Thyroid gland (tissue), 4 donors: Measurements from ENCODE around the gene TSNAX. TPM values are rescaled to one million over a fixed set of nuclear protein-coding genes. Genes with fewer than 3 reads are reported as not detected.
"Not testable (repeated sequence)": the region's sequence is repeated elsewhere in the genome, so short reads cannot be mapped to it uniquely, and the experiment has no call there.

Experiments
- DNase-seq, 2 donors: peaks; one replicate each; pipeline ENCODE4 v3.0.0-alpha.2; 2019
- H3K27ac ChIP-seq, 3 donors: fragments of 200-600 bp; sonication (generic); 1 replicate in 2 of 3; 2 replicates in 1 of 3; pipeline ENCODE4 v1.5.1; 2016 to 2019; ENCODE audit warnings: mild to moderate bottlenecking in 1 of 3, moderate library complexity in 1 of 3
- H3K27me3 ChIP-seq: fragments of 200-600 bp; sonication (generic); one replicate; pipeline ENCODE4 v1.5.1; 2019
- H3K36me3 ChIP-seq, 2 donors: fragments of 200-600 bp; sonication (generic); one replicate each; pipeline ENCODE4 v1.5.1; 2016 to 2019
- H3K4me1 ChIP-seq, 2 donors: fragments of 200-600 bp; sonication (generic); one replicate each; pipeline ENCODE4 v1.5.1; 2017 to 2019
- H3K4me3 ChIP-seq, 3 donors: fragments of 200-600 bp; sonication (generic); replicated peaks in 1 of 3; 1 replicate in 2 of 3; 2 replicates in 1 of 3; pipeline ENCODE4 v1.5.1; 2016; ENCODE audit warnings: mild to moderate bottlenecking in 1 of 3
- H3K9me3 ChIP-seq: fragments of 200-600 bp; sonication (generic); one replicate; pipeline ENCODE4 v1.5.1; 2017
- POLR2A ChIP-seq, 2 donors: fragments of 450-650 bp; IDR thresholded peaks; one replicate each; pipeline ENCODE4 v1.6.1; 2017; ENCODE audit warnings: antibody characterized with exemption in 2 of 2, mild to moderate bottlenecking in 2 of 2, moderate library complexity in 1 of 2
- WGBS, 2 donors: methylation state at CpG; one replicate each; pipeline ENCODE4 v1.1.5; 2017; 5-methylcytosine and 5-hydroxymethylcytosine counted together
- intact Hi-C: fragments of 100-400 bp; cut with DNase I; formaldehyde crosslinking; loops from one replicate; pipeline ENCODE4 v1.15.1; 2023
- total RNA-seq, 4 donors: library from RNA; depleted of rRNA; stranded (reverse); fragments of >200 nt; gene quantifications; one replicate each; pipeline ENCODE4 v1.2.3, GENCODE V29; 2016
- TF ChIP-seq, protein P1 (sequence below), 6 experiments: fragments of 200-600 bp in 3 of 6; fragments of 450-650 bp in 3 of 6; sonication (generic) in 3 of 6; IDR thresholded peaks; one replicate each; pipeline ENCODE4 v1.5.1; 2016 to 2019; ENCODE audit warnings: antibody characterized with exemption in 6 of 6, mild to moderate bottlenecking in 2 of 6, inconsistent platforms in 1 of 6, moderate library complexity in 1 of 6

The TSNAX gene
- total RNA-seq, 4 donors from 2014 or later, result 32.0 to 43.7 (median 36.5) TPM

DNA sequence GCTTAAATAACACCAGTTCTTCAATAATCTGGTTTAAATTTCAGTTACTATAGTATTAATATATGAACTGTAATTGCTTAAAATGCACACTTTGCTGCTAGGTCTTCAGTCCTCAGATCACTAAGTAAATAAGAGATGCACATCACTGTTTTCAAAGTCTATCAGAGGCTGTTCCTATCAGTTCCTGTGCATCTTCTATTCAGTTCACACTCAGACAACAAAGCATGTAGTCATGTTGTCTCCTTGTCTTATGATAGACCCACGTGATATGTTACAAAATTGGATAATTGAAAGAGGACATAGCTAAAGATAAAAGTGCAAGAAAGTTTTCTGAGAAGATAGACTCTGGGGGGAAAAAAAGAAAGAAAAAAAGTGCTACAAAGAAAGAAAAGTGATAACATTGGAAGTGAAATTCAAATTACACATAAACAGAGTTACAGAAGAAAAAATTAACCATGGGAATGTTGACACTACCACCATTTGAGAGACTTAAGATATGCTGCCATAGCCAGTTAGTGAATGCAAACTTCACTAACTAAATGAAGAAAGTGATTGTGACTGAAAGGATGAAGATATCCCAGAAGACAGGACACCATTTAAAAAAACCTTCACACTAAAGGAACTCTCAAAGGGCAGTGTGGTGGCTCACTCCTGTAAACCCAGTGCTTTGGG is 33.9 kb upstream of the TSNAX start:
- intact Hi-C loops, result no loop called here
- TF ChIP-seq, protein P1, sequence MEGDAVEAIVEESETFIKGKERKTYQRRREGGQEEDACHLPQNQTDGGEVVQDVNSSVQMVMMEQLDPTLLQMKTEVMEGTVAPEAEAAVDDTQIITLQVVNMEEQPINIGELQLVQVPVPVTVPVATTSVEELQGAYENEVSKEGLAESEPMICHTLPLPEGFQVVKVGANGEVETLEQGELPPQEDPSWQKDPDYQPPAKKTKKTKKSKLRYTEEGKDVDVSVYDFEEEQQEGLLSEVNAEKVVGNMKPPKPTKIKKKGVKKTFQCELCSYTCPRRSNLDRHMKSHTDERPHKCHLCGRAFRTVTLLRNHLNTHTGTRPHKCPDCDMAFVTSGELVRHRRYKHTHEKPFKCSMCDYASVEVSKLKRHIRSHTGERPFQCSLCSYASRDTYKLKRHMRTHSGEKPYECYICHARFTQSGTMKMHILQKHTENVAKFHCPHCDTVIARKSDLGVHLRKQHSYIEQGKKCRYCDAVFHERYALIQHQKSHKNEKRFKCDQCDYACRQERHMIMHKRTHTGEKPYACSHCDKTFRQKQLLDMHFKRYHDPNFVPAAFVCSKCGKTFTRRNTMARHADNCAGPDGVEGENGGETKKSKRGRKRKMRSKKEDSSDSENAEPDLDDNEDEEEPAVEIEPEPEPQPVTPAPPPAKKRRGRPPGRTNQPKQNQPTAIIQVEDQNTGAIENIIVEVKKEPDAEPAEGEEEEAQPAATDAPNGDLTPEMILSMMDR (IDR thresholded peaks at IDR 0.05), result no peak
- no peak for TF ChIP-seq POLR2A (IDR thresholded peaks at IDR 0.05)
- WGBS, 2 donors, result 71 to 75% methylated on average over 1 of the region's 1 CpG
- no peak overlapping the region for H3K27ac ChIP-seq
- H3K36me3 ChIP-seq, result no peaks in the 10 kb centered on the region
- H3K4me3 ChIP-seq, result no peak overlapping the region
- no peaks in the 10 kb centered on the region for H3K27me3 ChIP-seq
- no peaks in the 10 kb centered on the region for H3K9me3 ChIP-seq
- DNase-seq, result no peak
- H3K4me1 ChIP-seq, result no peaks in the 10 kb centered on the region

DNA sequence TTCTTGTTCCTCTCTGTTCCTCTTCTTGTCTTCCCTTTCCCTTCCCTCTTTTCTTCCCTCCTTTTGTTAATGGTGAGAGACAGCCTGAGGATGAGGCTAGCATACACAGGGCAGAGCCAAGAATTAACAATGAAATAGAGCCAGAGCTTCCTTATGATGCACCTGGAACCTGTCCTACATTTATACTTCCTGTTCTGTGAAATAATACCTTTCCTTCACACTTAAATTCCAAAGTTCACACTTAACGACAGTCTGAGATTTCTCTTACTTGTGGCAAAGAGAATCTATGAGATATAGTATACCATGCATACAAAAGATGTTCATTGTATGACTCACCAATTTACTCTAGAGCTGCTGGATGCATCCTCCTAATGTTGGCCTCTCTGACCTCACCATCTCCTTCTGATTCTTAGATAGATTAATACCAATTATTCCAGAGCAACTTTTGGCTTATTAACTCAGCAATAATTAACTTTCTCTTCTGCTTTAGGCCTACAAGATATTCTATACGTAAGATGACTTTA is 30.8 kb upstream of the TSNAX start:
- no peaks in the 10 kb centered on the region for H3K9me3 ChIP-seq
- intact Hi-C loops, result no loop called here
- TF ChIP-seq, protein P1 (IDR thresholded peaks at IDR 0.05), result no peak
- no peak for TF ChIP-seq POLR2A (IDR thresholded peaks at IDR 0.05)
- H3K36me3 ChIP-seq, result no peaks in the 10 kb centered on the region
- no peak overlapping the region for H3K4me3 ChIP-seq
- no peaks in the 10 kb centered on the region for H3K4me1 ChIP-seq
- H3K27me3 ChIP-seq, result no peaks in the 10 kb centered on the region
- 84 to 94% methylated on average over 2 of the region's 2 CpGs for whole genome bisulfite sequencing, 2 donors
- H3K27ac ChIP-seq, result no peak overlapping the region
- no peak for DNase-seq

DNA sequence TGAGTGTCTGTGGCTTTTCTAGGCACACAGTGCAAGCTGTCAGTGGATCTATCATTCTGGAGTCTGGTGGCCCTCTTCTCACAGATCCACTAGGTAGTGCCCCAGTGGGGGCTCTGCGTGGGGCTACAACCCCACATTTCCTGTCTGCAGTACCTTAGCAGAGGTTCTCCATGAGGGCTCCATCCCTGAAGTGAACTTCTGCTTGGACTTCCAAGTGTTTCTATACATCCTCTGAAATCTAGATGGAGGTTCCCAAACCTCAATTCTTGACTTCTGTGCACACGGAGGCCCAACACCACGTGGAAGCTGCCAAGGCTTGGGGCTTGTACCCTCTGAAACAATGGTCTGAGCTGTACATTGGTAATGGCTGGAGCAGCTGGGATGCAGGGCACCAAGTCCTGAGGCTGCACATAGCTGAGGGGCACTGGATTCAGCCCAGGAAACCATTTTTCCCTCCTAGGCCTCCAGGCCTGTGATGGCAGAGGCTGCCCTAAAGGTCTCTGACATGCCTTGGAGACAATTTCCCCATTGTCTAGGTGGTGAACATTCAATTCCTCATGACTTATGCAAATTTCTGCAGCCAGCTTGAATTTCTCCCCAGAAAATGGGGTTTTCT is 29.2 kb upstream of the TSNAX start:
- Histone ChIP-seq H3K9me3 (no peaks in the 10 kb centered on the region), H3K4me1 (no peaks in the 10 kb centered on the region), H3K27me3 (no peaks in the 10 kb centered on the region), H3K27ac (no peak overlapping the region), H3K4me3 (no peak overlapping the region), H3K36me3 (no peaks in the 10 kb centered on the region)
- TF ChIP-seq, protein P1 (IDR thresholded peaks at IDR 0.05), result no peak
- no peak for TF ChIP-seq POLR2A (IDR thresholded peaks at IDR 0.05)
- intact Hi-C loops, result no loop called here
- WGBS, 2 donors, result 62 to 70% methylated on average over 2 to 3 of the region's 3 CpGs
- no peak for DNase-seq

DNA sequence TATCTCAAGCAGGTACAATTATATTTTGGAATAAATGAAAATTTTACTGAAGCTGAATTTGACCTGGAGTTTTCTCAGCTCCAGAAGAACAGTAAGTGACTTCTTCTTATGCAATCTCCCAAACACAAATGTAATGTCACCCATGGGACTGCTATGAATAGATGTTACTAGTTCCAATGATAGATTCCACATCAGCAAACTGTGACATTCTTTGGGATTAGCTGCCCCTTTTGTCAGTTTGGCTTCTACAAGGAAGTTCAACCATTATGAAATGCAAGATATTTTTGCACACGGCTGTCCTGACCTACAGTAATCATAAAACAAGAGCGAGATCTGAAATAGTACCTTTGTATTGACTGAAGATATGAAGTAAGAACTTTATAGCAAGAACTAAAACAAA is 27.8 kb upstream of the TSNAX start:
- 83 to 87% methylated on average over 2 of the region's 2 CpGs for WGBS, 2 donors
- Histone ChIP-seq H3K27me3 (no peaks in the 10 kb centered on the region), H3K27ac (no peak overlapping the region), H3K4me3 (no peak overlapping the region), H3K36me3 (no peaks in the 10 kb centered on the region), H3K9me3 (no peaks in the 10 kb centered on the region), H3K4me1 (no peaks in the 10 kb centered on the region)
- intact Hi-C loops, result no loop called here
- no peak for TF ChIP-seq POLR2A (IDR thresholded peaks at IDR 0.05)
- TF ChIP-seq, protein P1 (IDR thresholded peaks at IDR 0.05), result no peak
- DNase-seq, result no peak

DNA sequence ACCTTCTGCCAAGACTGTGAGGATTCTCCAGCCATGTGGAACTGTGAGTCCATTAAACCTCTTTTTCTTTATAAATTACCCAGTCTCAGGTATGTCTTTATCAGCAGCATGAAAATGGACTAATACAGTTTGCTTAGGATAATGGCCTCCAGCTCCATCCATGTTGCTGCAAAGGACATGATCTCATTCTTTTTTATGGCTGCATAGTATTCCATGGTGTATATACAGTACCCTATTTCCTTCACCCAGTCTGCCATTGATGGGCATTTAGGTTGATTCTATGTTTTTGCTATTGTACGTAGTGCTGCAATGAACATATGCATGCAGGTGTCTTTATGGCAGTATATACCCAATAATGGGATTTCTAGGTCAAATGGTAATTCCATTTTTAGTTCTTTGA is 25.3 kb upstream of the TSNAX start:
- WGBS, 2 donors, result 100% methylated on average over 1 of the region's 1 CpG
- intact Hi-C loops, H3K36me3 ChIP-seq: not testable (repeated sequence)

More for the DNA sequence above, 25.3 kb upstream of the TSNAX start:
- H3K27ac ChIP-seq, H3K9me3 ChIP-seq, H3K4me1 ChIP-seq, H3K27me3 ChIP-seq, H3K4me3 ChIP-seq, DNase-seq: not testable (repeated sequence)
